Activated CD4-positive, alpha-beta T cell treated with anti-CD3 and anti-CD28 coated beads for 4 hours (primary cell): ENCODE data around the gene UGT1A9.
"Not testable (repeated sequence)": the region's sequence is repeated elsewhere in the genome, so short reads cannot be mapped to it uniquely, and the experiment has no call there.

ENCODE experiments used
- DNase-seq, 2 donors: peaks; one replicate each; pipeline ENCODE4 v3.0.0-alpha.2; 2020

Gene UGT1A9

DNA sequence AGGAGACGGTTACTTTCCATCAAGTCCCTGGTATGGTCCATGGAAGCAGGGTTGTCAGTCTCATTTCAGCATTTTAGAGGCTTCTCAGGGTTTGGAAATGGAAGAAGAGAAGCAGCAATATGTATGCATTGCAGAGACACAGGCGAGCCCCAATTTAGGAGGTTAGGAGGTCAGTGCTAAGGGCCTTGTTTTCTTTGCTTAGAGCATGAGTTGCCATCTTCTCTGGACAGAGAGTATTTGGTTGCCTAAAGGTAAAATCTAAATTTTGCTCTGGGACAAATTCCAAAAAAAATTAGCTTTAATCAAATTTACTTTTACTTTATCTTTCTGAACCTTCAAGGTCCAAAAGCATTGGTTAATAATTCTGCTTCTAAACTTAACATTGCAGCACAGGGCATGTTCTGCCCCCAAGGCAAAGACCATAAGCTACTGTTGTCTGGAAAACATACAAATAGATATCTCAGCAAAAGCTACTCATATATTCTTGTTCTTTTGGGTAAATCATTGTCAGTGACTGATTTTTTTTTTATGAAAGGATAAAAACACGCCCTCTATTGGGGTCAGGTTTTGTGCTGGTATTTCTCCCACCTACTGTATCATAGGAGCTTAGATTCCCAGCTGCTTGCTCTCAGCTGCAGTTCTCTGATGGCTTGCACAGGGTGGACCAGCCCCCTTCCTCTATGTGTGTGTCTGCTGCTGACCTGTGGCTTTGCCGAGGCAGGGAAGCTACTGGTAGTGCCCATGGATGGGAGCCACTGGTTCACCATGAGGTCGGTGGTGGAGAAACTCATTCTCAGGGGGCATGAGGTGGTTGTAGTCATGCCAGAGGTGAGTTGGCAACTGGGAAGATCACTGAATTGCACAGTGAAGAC lies at the start of gene UGT1A9:
UGT1A9 (plus strand) TSS at position 609 of the 872 bp plus-strand sequence; CDS start at position 646, 37 bp downstream.
- DNase-seq, result no peak

DNA sequence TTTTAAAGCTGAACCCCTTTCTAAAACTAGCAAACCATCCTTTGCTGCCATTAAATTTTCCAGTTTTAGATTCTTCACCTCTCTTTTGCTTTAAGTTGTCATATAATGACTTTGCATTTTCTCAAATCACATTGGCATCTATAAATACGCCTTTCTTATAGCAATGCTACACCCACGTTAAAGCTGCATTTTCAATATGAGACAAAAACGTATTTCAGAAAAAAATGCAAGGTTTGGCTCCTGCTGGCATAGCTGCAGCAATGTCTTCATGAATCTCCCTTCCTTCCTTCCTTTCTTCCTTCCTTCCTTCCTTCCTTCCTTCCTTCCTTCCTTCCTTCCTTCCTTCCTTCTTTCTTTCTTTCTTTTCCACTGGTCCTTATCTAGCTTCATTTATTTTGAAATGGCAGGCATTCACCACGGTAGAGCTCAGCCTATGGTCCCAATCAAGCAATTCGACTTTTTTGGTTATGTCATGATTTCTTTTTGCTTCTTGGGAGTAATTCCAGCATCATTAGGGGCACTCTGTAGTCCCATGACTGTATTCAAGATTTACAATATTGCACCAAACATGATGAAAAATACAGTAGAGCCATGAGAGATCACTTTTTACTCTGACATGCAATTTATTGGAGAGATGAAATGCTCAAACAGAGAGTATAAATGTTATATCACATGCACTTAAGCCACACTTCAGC lies 44.2 kb upstream of the UGT1A9 start:
- DNase-seq, result no peak

DNA sequence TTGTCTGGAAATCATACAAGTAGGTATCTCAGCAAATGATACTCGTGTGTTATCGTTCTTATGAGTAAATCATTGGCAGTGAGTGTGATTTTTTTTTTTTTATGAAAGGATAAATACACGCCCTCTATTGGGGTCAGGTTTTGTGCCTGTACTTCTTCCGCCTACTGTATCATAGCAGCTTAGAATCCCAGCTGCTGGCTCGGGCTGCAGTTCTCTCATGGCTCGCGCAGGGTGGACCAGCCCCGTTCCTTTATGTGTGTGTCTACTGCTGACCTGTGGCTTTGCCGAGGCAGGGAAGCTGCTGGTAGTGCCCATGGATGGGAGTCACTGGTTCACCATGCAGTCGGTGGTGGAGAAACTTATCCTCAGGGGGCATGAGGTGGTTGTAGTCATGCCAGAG lies 35.4 kb upstream of the UGT1A9 start, which contains the start of gene UGT1A10:
UGT1A10 (plus strand) TSS at position 143 of the 400 bp plus-strand sequence; CDS start at position 218, 75 bp downstream.
- not testable (repeated sequence) for DNase-seq

DNA sequence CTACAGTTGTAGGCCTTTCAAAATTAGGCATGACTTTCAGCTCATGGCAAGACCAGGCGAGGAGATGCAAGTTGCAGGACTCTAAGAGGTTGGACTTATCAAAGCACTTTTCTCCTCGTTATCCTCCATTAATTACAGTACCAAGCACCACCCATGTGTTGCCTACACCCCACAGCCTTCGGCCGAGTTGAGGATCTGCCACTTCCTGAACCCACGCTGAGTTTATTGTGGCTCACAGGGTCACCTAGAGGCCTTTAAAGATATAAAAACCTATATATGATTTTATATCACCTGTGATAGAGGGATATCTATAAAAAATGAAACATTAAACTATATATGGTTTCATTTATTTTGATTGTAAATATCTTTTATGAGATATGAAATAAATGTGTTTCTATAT lies 32.9 kb upstream of the UGT1A9 start:
- no peak for DNase-seq

DNA sequence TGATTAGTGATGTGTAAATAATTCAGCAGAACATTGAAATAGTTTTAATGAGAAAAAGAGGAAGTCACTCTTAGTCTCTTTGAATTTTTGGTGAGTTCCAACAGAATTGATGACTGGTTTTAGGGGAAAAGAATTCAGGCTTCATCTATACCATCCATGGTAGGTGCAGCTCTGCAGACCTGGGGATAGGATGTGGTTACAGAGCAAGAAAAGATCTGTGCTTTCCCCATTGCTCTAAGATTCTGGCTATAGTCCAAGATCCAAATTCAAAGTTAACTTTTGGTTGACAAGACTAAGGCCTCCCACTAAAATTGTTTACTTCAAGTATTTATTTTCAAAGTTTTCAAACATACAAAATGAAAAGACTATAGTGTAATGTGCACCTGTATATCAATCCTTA lies 31.8 kb upstream of the UGT1A9 start:
- DNase-seq, result no peak

DNA sequence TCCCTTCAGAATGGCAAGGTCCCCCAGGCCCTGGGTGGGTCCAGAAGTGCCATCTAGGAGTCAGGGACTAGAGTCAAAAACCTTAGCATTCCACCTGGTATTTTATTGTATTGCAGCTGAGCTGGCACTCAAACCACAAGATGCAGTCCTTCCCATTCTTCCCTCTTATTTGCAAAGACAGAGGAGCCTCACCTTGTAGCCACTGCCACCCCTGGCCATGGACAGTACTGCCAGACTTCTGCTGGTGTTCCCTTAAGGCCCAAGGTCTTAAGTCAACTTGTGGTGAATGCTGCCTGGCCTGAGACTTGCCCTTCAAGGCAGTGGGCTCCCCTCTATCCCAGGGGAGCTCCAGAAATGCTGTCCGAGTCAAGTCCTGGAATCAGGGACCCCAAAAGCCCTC lies 28.6 kb upstream of the UGT1A9 start:
- no peak for DNase-seq

DNA sequence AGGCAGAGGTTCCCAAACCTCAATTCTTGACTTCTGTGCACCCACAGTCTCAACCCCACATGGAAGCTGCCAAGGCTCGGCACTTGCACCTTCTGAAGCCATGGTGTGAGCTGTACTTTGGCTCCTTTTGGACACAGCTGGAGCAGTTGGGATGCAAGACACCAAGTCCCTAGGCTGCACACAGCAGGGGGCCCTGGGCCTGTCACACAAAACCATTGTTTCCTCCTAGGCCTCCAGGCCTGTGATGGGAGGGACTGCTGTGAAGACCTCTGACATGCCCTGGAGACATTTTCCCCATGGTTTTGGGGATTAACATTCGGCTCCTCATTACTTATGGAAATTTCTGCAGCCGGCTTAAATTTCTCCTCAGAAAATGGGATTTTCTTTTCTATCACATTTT lies 25.7 kb upstream of the UGT1A9 start:
- DNase-seq, result not testable (repeated sequence)

DNA sequence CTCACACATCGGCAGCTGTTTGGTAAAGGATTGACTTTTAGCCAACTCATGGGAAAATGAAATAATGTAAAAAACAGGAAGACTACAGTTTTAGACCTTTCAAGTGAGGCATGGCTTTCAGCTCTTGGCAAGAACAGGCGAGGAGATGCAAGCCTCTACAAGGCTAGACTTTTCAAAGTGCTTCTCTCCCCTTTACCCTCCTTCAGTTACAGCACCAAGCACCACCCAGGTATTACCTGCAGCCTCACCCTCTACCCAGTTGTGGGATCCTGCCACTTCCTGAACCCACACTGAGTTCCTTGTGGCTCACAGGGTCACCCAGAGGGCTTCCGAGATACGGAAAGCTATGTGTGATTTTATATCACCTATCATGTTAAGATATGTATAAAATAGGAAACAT lies 20.7 kb upstream of the UGT1A9 start:
- no peak for DNase-seq

DNA sequence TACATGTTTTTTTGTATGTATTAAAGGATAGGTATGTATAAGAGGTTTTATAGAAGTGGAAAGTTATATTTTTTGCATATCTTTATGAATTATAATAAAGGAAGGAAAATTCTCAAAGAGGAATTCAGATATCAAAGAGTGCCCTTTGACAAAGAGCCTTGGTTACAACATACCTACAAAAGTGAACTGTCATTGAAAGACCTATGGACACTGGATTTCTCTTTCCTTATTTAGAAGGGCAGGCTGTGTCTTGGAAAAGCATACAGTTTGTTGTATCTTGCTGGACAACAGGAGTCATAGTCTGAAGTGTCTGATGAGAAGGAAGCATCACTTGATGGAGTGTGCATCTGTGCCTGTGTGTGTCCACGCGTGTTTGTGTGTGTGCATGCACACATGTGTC lies 20.3 kb upstream of the UGT1A9 start:
- no peak for DNase-seq

DNA sequence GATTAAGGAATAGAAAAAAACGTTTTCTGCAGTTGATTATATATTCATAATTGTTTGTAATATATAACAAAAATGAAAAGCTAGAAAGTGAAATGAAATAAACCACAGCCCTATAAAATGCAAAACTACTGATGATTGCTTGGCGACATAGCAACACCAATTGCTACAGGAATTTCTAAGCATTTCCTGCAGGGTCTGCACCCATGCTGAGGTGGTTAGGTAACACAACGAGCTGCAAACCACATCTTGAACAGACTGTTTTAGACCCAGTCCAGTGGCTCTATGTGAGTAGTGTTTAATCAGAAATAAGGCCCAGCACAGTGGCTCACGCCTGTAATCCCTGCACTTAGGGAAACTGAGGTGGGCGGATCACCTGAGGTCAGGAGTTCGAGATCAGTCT lies 17.2 kb upstream of the UGT1A9 start:
- no peak for DNase-seq

DNA sequence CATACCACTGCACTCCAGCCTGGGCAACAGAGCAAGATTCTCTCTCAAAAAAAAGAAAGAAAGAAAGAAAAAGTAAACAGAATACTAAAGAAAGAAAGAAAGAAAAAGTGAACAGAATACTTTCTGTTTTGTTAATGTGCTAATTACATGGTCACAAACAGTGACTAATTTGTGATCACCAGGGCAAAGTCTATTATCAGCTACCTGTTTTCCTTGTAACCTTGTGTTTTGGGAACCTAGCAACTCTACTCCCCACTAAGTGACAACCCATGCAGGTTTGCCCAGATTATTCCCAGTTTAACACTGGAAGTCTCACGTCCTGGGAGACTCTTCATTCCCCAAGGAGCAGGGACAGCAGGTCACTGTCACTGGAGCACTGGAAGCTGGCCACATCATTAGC lies 16.7 kb upstream of the UGT1A9 start:
- DNase-seq, result no peak

DNA sequence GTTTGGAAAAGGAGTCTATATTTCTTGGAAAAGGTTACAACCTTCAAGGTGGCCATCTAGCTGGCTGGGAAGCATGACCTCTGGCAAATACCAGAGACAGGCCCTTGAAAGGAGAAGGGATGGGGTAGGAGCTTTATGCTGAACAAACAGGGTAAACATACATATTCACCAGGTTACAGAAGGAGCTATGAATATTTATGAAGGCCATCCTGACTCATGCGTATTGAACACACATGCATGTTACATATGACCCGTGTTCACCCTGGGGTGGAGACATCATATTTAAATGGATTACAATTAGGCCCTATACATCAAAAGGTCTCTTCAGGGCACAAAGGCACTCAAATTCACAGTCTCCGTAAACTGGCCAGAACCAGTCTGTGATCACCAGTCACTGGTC lies 15.8 kb upstream of the UGT1A9 start:
- DNase-seq, result not testable (repeated sequence)

DNA sequence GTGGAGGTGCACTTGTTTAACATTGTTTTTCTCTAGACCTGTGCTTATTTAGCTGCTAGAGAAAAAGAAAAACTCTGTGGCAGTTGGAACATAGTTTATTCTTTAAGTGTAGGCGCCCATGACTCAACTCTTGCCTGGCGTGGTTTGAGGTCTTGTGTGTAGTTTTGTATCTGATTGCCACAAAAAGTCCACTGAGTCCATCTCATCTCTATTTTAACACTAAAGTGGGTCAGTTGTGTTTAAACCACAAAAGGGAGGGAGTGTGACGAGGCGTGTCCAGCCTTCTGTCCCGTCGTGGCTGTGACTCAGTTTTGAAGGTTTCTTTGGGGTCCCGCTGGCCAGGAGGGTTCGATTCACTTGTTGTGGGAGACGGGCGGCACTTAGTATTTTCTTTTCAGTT lies 15.3 kb upstream of the UGT1A9 start:
- DNase-seq, result no peak

DNA sequence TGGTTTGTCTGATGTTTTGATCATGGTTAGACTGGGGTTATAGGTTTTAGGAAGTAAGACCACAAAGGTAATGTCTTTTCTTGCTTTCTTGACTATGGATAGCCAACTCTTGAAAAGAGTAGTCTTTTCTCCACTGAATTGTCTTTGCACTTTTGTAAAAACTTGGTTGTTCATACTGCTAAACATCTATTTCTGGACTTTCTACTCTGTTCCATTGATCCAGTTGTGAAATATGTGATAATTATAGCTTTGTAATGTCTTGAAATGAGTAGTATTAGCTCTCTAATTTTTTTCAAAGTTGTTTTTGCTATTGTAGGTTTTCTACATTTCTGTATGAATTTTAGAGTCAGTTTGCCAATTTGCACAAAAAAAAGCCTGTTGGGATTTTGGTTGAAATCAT lies 13.1 kb upstream of the UGT1A9 start:
- DNase-seq, result no peak

DNA sequence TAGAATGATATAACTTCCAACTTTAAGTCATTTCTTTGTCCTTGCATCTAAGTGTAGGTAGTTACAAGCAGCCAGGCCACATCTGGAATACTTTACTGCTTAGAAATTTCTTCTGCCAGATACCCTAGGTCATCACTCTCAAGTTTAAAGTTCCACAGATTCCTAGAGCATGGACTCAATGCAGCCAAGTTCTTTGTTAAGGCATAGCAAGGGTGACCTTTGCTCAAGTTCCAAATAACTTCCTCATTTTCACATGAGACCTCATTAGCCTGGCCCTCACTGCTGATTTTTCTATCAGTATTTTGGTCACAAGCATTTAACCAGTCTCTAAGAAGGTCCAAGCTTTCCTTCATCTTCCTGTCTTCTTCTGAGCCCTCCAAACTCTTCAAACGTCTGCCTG lies 7.8 kb upstream of the UGT1A9 start:
- DNase-seq, result no peak

DNA sequence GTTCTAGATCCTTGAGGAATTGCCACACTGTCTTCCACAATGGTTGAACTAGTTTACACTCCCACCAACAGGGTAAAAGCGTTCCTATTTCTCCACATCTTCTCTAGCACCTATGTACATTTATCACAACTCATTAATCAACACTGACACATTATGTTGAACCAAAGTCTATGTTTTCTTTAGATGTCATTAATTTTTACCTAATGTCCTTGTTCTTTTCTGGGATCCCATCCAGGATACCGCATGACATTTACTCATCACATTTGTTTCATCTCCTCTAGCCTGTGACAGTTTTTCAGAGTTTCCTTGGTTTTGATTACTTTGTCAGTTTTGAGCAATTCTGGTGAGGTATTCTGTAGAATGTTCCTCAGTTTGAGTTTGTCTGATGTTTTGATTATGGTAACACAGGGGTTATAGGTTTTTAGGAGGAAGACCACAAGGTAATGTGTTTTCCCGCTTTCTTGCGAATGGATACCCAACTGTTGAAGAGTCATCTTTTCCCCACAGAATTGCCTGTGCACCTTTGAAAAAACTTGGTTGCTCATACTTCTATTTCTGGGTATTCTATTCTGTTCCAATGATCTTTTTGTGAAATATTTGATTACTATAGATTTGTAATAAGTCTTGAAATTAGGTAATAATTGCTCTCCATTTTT lies 3.0 kb upstream of the UGT1A9 start:
- no peak for DNase-seq

DNA sequence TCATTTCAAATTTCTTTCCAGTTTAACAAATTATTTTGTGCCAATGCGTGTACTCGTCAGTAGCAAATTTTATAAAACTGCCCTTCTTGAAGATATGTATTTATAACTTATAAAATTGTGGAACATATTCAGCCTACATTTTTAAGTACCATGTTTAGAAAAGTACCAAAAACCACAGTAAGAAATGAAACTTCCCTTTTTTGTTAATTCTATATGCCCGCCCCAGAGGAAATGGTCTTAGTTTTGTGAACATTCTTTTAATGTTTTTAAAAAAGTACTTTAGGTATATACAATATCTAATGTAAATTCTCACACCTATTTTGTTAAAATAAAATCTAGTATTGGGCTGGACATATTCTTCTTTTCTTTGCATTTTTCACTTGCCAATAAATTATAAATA lies 1.2 kb downstream of the UGT1A9 start:
- DNase-seq, result no peak

DNA sequence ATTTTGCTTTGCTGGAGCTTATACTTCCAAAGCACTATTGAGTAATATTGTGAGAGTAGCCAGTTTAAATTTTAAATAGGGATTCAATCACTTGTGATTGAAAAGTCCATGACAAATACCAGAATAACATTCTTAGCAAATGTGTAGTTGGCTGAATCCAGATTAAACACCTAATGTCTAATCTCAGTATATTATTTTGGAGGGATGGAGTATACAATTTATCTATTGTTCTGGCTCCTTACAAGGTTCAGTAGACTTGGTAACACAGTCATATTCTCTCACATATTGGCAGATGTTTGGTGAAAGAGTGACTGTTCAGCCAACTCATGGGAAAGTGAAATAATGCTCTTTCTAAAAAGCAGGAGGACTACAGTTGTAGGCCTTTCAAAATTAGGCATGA lies 2.2 kb downstream of the UGT1A9 start:
- DNase-seq, result no peak

DNA sequence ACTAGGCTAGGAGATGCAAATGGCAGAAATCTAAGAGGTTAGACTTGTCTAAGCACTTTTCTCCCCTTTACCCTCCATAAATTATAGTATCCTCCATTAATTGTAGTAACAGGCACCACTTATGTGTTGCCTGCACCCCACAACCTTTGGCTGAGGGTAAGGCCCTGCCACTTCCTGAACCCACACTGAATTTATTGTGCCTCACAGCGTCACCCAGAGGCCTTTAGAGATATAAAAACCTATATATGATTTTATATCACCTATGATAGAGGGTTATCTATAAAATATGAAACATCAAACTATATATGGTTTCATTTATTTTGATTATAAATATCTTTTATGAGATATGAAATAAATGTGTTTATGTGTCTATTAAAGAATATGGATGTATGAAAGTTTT lies 2.6 kb downstream of the UGT1A9 start:
- no peak for DNase-seq

DNA sequence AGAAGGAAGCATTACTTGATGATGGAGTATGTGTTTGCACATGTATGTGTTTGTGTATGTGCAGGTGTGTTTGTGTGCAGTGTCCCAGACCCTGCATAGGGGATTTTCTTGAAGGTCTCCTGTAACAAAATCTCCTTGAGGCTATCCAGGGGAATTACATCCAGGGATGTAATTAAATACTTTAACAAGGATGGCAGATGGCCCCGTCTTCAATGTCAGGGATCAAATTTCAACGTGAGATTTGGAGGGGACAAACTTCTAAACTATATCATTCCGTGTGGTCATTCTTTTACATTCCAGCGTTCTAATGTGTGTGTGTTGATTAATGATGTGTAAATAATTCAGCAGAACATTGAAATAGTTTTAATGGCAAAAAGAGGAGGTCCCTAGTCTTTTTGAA lies 3.3 kb downstream of the UGT1A9 start:
- DNase-seq, result no peak

DNA sequence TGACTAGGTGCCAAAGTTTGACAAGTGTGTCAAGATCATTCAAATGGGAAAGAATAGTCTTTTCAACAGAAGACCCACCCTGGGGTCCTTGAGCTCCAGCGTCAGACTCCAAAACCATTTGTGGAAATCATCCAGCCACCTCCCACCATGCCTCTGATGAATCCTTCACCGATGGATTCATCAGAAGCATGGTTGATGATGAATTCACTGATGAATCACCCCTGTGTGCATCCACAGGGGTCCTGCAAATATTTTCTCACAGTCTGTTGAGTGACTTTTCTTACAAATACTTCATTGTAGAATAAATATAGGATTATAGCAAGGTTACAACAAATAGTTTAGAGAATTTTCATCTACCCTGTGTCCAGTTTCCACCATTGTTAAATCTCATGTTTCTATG lies 4.3 kb downstream of the UGT1A9 start:
- DNase-seq, result no peak

DNA sequence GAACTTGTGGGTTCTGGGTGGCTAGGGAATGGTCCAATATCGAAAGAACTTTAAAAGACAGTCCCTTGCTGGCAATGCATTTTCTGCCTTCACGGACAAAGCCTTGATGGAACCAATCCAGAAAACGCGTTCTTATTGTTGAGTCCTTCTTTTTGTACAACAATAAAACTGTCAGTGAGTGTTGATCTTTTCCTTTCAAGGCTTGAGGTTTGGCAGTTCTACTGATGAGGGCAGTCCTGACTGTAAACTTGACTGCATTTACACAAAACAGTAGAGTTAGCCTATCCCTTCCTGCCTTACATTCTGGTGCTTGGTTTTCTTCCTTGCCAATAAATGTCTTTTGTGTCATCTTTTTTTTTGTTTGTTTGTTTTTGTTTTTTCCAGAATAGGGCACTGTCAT lies 7.5 kb downstream of the UGT1A9 start:
- no peak for DNase-seq

DNA sequence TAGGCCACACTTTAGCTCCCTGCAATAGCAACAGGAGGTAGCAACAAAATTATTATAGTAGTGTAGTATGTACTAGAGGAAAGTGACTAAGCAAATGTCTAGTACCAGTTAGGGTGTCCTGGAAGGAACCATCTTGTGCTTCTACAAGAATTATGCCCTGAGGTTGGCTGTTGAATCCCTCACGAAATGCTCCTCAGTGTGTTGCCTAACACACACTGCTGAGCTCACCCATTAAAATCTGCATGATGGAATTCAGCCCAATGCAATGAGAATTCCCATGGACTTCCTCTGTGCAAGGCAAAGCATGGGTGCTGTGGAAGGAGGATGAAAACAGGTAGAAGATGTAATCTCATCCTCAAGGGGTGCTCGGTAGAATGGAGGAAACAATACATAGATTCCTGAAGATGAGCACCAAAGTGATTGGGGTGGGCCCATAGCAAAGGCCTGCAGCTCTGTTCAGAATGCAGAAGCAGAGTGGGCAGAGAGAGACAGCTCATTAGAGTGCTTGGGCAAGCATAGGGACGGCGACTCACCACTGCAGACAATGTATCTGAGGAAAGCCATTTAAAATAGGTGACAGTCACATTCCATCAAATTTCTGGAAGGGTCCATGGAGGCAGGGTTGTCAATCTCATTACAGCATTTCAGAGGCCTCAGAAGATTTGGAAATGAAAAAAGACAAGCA lies 8.8 kb downstream of the UGT1A9 start:
- no peak for DNase-seq
